H1 (cell line): ENCODE measurements around the gene ANKRD53.

ENCODE experiments used
- CBX8 ChIP-seq: fragments of 300-800, 300-1000 bp; sonication (generic); IDR thresholded peaks from 2 replicates; pipeline ENCODE4 v1.7.1; 2016; ENCODE audit warnings: low read depth, low read length, borderline replicate concordance
- EP300 ChIP-seq, 2 experiments: IDR thresholded peaks; 1 replicate in 1 of 2; 2 replicates in 1 of 2; pipeline ENCODE4 v1.6.1; 2011 to 2012; ENCODE audit warnings: low read depth in 2 of 2, low read length in 2 of 2, mild to moderate bottlenecking in 2 of 2, borderline replicate concordance in 1 of 2, inconsistent platforms in 1 of 2, moderate library complexity in 1 of 2
- EZH2 ChIP-seq: fragments of 200-600 bp; sonication (generic); IDR thresholded peaks from 2 replicates; pipeline ENCODE4 v1.7.1; 2012; ENCODE audit warnings: low read depth, mild to moderate bottlenecking, moderate library complexity, low read length, inconsistent platforms; ENCODE audit not compliant: severe bottlenecking
- GABPA ChIP-seq: IDR thresholded peaks from 2 replicates; pipeline ENCODE4 v1.6.1; 2011; ENCODE audit warnings: mild to moderate bottlenecking, low read length, moderate library complexity, borderline replicate concordance; ENCODE audit not compliant: insufficient read depth
- POLR2A ChIP-seq, 2 experiments: IDR thresholded peaks; 1 replicate in 1 of 2; 2 replicates in 1 of 2; pipeline ENCODE4 v1.6.1; 2011; ENCODE audit warnings: low read depth in 2 of 2, low read length in 2 of 2, mild to moderate bottlenecking in 2 of 2; ENCODE audit errors: control extremely low read depth in 1 of 2
- POLR2AphosphoS5 ChIP-seq: IDR thresholded peaks from 2 replicates; pipeline ENCODE4 v1.6.1; 2011; ENCODE audit warnings: low read depth, low read length
- RXRA ChIP-seq: IDR thresholded peaks from 2 replicates; pipeline ENCODE4 v1.6.1; 2011; ENCODE audit warnings: low read depth, mild to moderate bottlenecking, low read length, moderate library complexity; ENCODE audit not compliant: insufficient read depth
- SP1 ChIP-seq: IDR thresholded peaks from 2 replicates; pipeline ENCODE4 v1.6.1; 2011; ENCODE audit warnings: low read depth, low read length
- SUZ12 ChIP-seq: fragments of 200-600 bp; sonication (generic); IDR thresholded peaks from 2 replicates; pipeline ENCODE4 v1.6.1; 2012; ENCODE audit warnings: mild to moderate bottlenecking, inconsistent platforms, low read length, moderate library complexity, mixed read lengths
- TAF1 ChIP-seq: IDR thresholded peaks from 2 replicates; pipeline ENCODE4 v1.6.1; 2011; ENCODE audit warnings: mild to moderate bottlenecking, low read depth, low read length
- YY1 ChIP-seq: IDR thresholded peaks from 2 replicates; pipeline ENCODE4 v1.6.1; 2011; ENCODE audit warnings: low read depth, mild to moderate bottlenecking, low read length
- TF ChIP-seq, protein P1 (sequence below), 3 experiments: IDR thresholded peaks; 1 replicate in 2 of 3; 2 replicates in 1 of 3; pipeline versions ENCODE4 v1.5.1 to v1.6.1; 2011; ENCODE audit warnings: low read length in 3 of 3, mild to moderate bottlenecking in 3 of 3, inconsistent platforms in 2 of 3, low read depth in 1 of 3, moderate library complexity in 1 of 3; ENCODE audit not compliant: insufficient read depth in 1 of 3; ENCODE audit errors: control extremely low read depth in 1 of 3

DNA sequence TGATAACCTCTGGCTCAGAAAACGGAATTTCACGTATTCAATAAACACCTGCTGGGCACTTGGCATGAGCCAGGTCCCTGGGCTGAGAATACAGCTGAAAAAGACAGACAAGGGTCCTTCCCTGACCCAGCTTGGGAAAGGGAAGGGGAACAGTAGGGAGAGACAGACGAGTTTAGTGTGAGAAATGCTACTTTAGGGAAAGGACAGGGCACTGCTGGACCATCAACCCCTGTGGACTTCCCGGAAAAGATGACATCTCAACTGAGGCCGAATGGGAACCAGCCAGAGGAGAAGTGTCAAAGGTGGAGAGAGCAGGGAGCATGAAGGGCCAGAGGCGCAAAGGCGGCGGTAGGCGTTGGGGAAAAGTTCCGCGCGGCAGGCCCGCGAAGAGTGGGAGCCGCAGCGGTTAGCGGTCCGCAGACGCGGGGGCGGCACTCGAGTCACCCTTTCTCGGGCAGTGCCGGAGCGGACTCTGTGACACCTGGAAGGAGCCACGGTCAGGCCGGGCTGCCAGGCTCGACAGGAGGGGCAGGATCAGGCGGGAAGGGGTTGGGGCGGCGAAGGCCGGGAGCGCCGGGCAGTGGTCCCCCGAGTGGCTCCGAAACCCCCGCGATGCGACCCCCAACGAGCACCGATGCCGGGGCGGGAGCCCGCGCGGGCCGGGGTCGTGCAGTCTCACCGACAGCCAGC, 15.7 kb downstream of the ANKRD53 start:
- TF ChIP-seq, protein P1, sequence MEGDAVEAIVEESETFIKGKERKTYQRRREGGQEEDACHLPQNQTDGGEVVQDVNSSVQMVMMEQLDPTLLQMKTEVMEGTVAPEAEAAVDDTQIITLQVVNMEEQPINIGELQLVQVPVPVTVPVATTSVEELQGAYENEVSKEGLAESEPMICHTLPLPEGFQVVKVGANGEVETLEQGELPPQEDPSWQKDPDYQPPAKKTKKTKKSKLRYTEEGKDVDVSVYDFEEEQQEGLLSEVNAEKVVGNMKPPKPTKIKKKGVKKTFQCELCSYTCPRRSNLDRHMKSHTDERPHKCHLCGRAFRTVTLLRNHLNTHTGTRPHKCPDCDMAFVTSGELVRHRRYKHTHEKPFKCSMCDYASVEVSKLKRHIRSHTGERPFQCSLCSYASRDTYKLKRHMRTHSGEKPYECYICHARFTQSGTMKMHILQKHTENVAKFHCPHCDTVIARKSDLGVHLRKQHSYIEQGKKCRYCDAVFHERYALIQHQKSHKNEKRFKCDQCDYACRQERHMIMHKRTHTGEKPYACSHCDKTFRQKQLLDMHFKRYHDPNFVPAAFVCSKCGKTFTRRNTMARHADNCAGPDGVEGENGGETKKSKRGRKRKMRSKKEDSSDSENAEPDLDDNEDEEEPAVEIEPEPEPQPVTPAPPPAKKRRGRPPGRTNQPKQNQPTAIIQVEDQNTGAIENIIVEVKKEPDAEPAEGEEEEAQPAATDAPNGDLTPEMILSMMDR (IDR thresholded peaks at IDR 0.05; ENCODE audit: control extremely low read depth in 1 of 3, insufficient read depth in 1 of 3, low read depth in 1 of 3, low read length in 3 of 3): no peak
- TF ChIP-seq SUZ12: no peak
- TF ChIP-seq RXRA: no peak
- no peak for TF ChIP-seq TAF1
- no peak for TF ChIP-seq POLR2A (IDR thresholded peaks at IDR 0.05; ENCODE audit: control extremely low read depth in 1 of 2, low read depth in 2 of 2, low read length in 2 of 2)
- no peak for TF ChIP-seq POLR2AphosphoS5
- no peak for TF ChIP-seq CBX8
- no peak for TF ChIP-seq EZH2
- TF ChIP-seq GABPA: no peak
- no peak for TF ChIP-seq SP1
- TF ChIP-seq YY1: no peak
- TF ChIP-seq EP300 (IDR thresholded peaks at IDR 0.05; ENCODE audit: borderline replicate concordance in 1 of 2, low read depth in 2 of 2, low read length in 2 of 2): no peak
